NCI-H460 (cell line): ENCODE data around the gene IL19. TPM values are rescaled to one million over a fixed set of nuclear protein-coding genes. Genes with fewer than 3 reads are reported as not detected.

Source experiments
- DNase-seq: peaks from one replicate; pipeline ENCODE4 v3.0.0-alpha.2; 2016; ENCODE audit warnings: low read depth; ENCODE audit errors: extremely low read depth
- polyA plus RNA-seq: library from polyadenylated mRNA; depleted of rRNA; stranded (reverse); fragments of >200 nt; gene quantifications from 2 replicates; pipeline ENCODE4 v1.2.3, GENCODE V29; 2014; cell fraction: nucleus; rRNA removed
- total RNA-seq: library from RNA; depleted of rRNA; stranded (reverse); fragments of >200 nt; shearing (Covaris generic); gene quantifications from 2 replicates; pipeline ENCODE4 v1.2.3, GENCODE V29; 2014; rRNA removed

Gene IL19, protein sequence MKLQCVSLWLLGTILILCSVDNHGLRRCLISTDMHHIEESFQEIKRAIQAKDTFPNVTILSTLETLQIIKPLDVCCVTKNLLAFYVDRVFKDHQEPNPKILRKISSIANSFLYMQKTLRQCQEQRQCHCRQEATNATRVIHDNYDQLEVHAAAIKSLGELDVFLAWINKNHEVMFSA
- not detected in 2 replicates for total RNA-seq
- polyA plus RNA-seq, result not detected in 2 replicates

DNA sequence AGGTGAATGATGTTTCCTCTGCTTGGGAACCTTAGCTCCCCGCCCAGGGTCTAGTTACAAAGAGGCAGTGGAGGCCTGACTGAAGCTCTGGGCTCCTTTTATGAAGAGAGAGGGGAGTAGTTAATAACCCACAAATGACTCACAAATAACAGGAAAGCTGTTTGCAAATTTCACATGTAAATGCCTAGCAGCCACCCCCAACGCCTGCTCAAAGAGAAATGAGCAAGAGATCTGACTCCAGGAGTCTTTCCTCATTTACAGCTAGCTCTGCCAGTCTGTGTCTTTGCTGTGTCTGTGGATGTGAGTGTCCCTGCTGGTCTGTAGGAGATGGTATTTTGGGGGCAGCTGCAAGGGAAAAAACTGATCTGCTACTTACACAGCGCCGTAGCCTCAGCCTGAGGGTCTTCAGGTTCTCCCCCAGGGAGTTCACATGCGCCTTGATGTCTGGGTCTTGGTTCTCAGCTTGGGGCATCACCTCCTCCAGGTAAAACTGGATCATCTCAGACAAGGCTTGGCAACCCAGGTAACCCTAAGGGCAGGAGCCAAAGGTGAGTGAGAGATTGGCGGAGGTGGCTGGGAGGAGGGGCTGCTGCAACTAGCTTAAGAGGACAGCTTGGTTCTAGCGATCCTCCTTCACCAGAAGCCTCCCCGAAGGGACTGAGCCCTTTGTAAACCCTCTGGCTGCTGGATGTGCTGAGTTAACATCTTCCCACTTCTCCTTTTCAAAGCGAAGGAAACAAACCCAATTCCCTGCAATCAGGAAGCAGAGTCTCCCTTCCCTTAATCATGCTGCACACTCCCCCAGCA, at the start of gene IL19:
TSS of gene IL19 (plus strand) at position 243 of the 807 bp plus-strand sequence. CDS start 65,890 bp downstream, outside the sequence.
- DNase-seq, result no peak

DNA sequence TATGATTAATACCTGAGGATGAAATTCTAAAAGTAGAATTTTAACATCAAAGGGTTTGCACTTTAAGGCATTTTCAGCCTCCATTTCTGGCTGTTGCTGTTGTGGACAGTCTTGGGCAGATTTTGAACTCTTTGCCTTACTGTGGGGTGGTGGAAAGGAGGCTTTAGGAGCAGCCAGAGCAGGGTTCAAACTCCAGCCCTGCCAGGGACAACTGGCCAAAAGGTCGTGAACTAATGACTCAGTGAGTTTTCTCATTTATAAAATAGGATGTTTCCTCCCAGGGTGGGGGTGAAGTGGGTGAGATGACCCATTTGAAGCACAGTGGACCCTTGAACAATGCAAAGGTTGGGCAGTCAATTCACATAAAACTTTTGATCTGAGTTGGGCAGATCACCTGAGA, 49.1 kb upstream of the IL19 start:
- DNase-seq, result no peak

DNA sequence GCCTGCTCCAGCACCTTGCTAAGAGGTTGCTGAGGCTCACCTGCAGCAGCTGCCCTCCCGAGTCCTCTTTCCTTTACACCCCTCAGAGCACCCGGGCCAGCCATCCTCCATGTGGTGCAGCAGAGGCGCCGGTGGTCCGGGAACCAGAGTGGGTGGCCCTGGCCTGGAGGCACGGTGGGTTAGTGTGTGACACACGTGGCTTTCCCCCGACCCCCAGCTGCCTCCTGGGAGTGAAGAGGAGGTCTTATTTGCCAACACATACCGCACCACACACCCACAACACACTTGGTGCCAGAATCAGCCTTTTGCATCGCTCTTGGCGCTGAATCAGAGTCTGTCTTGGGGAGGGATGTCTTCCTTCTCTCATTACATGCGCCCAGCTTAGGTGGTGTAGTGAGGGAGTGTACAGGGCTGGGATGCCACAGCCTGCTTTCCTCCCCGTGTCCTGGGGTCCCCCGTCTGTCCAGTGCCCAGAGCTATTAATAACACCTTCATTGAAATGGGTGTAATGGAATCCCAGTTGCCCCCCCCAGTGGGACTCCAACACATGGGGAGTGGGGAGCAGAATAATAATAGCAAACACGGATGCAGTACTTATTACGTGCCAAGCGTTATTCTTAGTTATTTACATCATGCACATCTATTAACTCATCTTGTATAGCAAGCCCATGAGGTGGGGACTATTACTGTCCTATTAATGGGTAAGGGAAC, 47.7 kb upstream of the IL19 start:
- no peak for DNase-seq

DNA sequence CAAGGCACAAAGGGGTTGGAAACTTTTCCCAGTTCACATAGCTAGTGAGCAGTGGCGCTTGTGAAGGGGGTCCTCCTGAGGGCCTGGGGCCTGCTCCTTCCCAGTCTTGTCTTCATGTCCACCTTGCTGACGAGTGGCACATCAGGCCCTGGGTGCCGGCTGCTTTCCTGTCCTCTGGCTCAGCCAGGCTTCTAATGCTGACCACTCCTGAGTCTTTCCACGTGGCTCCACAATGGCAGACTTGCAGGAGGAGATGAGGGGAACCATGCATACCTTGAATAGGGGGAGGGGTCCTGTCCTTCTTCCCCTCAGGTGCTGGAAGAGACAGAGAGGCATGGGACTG, 47.1 kb upstream of the IL19 start:
- DNase-seq, result no peak

DNA sequence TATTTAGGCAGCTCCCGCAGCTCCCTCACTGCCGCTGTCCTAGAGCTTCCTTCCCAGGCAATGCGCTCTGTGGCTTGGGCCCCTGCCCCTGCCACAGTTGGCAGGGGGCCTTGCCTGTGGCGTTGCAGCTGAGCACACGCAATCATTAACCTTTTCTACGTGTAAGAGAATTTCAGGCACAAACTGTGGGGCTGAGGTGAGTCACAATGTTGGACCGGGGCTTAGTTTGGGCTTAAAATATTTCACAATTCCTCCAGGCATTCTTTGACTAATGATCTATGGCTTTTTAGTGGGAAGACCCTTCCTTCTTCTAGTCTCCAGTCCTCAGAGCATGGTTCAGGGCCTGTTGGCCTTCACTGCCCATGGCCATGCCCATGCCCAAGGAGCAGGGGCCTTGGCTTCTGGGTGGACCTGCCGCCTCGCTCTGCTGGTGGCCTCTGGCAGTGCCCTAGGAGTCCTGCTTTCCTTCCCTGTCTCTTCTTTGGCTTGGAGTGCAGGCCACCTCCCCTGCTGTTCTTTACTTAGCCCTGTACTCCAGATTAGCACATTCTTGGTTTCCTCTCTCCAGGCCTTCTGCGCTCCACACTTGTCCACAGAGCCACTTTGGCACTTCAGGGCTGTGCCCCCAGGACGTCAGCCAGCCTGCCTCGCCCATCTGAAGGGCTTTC, 46.6 kb upstream of the IL19 start:
- DNase-seq, result no peak

DNA sequence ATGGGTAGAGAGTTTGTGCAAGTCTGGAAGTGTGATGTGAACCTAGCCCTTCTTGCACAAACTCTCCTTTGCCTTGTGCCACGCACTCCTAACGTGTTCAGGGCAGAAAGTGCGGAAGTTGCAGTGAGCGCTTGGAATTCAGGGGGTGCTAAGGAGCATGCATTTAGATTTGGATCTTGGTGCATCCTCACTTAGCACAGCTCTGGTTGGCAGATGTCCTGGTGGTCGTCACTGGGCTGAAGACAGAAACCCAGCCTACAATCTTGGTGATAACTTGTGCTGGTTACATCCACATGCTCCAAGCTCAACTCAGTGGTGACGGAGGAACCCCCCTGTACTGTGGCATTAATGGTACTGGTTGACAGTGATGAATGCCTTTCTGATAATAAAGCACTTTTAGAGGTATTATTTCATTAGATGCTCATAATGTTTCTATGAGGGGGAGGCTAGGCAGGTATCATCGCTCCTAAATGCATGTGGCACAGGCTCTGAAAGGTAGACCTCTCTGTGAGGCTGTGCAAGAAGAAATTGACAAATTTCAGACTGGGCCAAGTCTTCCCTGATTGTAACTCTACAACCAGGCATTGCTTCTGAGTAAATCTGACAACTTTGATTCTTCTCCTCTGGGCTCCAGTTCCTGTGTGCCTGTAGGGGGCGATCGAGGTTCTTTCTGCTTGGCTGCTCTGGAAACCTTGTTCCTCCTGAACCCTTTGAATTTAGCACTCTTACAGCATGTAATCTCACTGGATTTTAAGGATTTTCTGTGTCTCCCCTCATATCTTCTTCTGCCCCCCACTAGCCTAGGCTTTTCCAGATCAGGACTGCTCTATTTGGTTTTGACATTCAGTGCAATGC, 45.2 kb upstream of the IL19 start:
- peak; percentile 34 for DNase-seq

DNA sequence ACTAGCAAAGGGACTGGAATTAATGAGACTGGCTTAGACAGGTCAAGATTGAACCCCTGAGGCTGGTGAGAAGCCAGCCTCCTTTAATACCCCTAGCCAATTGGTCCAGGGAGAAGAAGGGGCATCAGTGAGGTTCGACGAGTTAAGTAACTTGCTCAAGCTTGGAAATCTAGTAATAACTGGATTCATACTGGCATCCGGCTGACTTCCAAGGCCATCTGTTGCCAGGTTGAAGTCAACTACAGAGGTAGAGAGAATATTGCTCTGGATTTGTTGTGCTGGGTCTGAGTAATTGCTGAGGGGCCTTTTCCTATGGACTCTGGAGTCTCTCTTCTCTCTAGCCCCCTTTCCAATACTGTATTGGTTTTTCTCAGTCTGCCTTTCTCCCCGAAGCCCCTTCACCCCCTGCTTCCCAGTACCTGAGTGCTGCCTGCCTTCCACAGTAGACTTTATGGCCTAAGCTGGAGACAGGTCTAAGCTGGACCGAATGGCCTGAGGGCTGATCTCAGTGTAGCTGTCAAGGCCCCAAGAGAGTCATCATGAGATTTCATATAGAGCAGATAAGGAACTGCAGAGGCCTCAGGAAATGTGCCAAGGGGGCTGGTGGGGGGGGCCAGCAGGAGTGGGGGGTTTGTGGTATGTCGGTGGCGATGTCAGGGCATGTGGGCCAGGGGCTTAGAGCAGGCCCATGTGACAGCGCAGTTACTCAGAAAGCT, 42.4 kb upstream of the IL19 start:
- DNase-seq, result no peak

DNA sequence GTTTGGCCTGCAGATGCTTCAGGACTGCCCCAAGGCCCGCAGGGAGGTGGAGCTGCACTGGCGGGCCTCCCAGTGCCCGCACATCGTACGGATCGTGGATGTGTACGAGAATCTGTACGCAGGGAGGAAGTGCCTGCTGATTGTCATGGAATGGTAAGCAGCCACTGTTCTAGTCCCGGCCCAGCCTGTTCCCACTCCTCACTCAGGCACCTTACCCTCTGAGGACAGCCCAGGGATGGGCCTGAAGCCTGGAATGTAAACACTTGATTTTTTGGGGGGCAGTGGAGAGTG, 41.9 kb upstream of the IL19 start:
- DNase-seq, result no peak

DNA sequence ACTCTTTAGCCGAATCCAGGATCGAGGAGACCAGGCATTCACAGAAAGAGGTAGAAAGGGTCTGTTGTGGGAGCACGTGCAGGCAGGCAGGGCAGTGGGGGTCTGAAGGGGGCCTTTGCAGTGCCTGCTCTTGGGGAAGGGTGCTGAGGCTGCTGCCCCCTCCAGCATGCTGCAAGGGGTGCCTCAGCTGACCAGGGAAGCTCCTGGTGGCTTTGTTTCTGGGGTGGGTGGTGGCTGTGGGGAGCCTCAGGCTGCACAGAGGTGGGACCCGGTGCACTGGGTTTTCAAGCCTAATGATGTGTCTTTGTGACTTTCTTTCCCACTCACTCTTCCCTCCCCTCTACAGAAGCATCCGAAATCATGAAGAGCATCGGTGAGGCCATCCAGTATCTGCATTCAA, 41.5 kb upstream of the IL19 start:
- DNase-seq, result no peak

DNA sequence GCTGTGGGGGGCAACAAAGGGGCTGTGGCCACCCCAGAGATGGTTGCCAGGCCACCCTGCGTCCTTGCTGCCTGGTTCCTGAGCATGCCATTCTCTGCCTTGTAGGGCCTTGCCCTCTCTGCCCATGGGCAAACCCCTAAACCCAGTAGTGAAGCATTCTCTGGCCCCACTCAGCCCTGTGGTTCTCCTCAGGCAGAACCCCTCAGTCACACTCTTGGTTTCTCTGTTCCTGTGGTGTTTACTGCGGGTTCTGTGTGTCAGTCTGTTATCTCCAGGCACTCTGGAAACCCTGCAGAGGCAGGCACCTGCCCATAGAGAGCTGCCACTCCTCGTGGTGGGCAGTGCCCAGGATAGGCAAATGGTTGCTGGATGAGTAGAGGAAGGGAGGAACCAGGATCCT, 41.1 kb upstream of the IL19 start:
- no peak for DNase-seq

DNA sequence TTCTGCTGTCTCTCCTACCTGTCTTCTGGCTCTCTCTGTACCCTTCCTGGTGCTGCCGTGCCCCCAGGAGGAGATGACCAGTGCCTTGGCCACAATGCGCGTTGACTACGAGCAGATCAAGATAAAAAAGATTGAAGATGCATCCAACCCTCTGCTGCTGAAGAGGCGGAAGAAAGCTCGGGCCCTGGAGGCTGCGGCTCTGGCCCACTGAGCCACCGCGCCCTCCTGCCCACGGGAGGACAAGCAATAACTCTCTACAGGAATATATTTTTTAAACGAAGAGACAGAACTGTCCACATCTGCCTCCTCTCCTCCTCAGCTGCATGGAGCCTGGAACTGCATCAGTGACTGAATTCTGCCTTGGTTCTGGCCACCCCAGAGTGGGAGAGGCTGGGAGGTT, 38.1 kb upstream of the IL19 start:
- DNase-seq, result no peak

DNA sequence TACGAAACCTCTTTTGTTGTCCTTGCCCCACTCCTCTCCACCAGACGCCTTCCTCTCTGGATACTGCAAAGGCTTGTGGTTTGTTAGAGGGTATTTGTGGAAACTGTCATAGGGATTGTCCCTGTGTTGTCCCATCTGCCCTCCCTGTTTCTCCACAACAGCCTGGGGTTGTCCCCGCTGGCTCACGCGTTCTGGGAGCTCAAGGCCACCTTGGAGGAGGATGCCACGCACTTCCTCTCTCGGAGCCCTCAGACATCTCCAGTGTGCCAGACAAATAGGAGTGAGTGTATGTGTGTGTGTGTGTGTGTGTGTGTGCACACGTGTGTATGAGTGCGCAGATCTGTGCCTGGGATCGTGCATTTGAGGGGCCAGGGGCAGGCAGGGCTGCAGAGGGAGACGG, 37.6 kb upstream of the IL19 start:
- no peak for DNase-seq

DNA sequence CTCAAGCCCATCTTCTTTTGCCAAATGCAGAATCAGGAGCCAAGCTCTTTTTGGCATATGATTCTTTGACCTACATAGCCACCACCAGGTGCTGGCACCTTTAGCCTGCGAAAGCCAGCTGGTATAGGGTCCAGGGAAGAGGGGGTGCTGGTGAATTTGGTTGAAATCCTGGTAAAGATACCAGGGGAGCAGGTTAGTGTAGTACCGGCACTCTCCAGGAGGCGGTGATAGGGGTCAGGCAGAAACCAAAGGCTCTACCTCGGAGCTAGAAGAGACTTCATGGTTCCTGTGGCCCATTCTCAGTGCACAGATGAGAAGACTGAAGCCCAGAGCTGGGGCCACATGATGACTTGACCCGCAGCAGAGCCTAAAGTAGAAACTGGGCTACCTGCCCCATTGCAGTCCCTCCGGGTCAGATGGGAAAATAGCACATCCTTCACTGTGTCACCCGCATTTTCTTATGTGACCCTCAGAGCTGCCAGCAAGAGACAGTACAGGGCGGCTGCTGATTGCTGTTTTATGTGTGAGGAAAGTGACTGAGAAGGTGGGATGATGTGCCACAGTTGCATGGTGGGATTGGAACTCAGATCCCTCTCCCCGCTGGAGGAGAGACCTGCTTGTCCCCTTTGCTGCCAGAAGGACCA, 36.0 kb upstream of the IL19 start:
- DNase-seq, result peak; percentile 40

DNA sequence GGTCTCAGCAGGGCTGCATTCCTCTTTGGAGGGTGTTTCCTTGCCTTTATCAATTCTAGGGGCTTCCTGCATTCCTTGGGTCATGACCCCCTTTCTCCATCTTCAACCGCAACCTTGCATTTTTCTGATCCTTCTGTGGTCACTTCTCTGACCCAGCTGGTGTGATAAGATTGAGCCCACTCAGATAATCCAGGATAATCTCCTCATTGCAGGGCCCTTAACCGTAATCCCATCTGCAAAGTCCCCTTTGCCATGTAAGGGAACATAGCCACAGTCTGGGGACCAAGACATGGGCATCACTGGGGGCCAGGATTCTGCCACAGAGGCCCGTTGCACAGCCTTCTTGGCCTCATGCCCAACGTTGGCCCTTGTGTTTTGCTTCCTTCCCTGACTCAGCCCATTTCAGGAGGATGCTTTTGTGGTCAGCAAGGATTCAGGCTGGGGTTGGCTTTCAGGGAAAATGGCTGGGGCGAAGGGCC, 35.0 kb upstream of the IL19 start:
- DNase-seq, result no peak

DNA sequence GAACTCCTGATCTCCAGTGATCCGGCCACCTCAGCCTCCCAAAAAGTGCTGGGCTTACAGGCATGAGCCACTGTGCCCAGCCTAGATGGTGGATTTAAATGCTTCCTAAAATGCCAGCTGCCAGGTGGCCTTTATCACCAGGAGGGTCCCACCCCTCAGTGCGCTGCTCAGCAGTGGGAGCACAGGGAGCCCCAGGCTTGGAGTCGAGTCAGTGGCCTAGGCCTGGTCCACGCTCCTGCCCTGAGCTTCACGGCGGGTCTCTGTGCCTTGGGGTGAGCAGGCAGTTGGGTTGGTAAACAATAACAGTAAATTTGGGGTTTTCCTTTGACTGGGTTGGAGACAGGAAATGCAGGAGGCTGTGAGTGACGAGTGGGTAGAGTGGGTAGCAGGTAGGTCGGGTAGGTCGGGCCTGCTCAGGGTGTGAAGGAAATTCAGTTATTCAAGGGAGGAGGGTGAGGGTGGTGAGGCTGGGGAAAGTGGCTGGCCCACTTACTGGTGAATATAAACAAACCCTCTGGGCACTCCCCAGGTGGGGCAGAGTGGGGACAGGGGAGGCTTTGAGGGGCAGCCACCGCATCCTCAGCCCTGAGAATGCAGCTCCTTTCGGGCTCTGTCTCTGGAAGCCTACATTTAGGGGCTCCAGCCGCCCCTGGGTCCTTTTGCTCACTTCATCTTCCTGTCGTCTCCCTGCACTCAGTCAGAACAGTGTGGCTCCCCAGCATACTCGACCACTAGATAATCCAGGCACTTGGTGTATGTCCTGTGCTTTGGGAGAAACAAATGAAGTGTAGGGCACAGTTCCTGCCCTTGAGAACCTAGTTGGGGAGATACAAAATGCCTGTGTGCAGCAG, 33.5 kb upstream of the IL19 start:
- no peak for DNase-seq

DNA sequence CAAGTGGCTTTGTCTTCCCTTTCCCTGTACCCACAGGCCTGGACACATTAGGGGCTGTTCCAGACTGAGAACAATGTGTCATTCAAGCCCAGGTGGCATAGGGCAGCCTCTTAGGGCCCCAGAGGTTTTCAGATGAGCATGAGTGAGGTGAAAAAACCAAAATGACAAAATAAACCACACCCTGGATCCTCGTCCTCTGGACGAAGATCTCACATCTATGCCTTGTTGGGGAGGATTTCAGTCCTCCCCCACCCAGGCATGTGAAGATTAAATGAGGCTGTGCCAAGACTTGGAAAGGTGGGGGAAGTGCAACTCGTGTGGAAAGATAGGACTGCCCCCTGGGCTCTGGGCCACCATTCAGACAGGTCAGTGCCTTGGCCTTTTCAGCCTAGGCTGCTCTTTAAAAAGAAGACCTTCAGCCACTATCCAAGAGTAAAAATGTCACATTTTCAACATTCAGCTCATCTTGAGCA, 32.8 kb upstream of the IL19 start:
- no peak for DNase-seq

DNA sequence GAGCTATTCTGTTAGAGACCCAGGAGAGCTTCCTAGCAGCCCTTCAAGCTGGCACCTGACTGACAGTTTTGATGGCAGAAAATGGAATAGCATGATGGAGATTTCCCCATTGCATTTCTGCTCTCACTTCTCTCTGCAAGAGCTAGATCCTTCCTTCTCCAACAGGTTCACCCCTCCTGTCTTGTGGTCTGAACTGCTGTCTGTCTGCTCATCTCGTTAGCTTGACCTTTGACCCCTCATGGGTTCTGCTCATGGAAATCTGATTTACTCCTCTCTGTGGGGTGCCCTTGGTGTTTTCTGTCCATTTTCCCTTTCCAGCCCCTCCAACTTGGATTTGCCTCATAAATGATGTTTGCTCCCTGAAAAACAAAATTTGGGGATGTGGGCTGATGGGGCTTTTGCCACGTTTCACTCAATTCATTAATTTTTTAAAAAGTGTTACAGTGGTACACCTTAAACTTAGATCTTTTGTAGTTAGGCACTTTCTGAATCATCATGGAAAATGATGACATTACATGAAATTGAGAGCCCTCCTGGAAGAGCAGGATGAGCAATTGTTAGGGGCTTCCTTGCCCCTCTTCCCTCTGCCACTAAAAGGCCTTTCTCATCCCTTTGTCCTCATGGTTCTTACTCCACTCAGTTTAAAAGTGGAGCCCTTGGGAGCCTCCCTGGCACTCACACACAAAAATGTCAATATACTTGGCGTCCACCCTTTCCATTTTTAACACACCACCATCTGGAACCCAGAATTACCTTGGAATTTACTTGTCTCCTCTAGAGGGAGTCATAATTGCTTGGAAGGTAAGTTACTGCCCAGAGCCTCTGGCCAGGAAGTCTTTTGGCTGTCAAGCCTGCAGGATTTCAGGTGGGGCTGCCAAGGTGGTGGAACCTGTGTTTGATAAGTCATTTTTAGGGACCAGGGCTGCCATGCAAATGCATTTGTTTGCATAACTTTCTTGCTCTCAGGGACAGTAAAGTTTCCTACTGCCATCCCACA, 31.9 kb upstream of the IL19 start:
- DNase-seq, result peak; percentile 12
